Measurements from ENCODE around the gene PLPP2.

Gene PLPP2

GRCh38 chr19:287381-287871, 3.8 kb downstream of the PLPP2 start:
- Histone ChIP-seq H3K9ac (ENCODE audit: insufficient read length) (no peak overlapping the region), H3K27ac (no peak overlapping the region), H3K9me3 (ENCODE audit: low read depth, low read length) (no peaks in the 10 kb centered on the region), H3K4me3 (no peak overlapping the region), H3K36me3 (ENCODE audit: insufficient read depth, low read length) (no peaks in the 10 kb centered on the region)
- DNase-seq (ENCODE audit: low read depth, low spot score) = no peak
- TF ChIP-seq EZH2 (IDR thresholded peaks at IDR 0.05) (no peak), POLR2AphosphoS5 (IDR thresholded peaks at IDR 0.05; ENCODE audit: borderline replicate concordance, low read depth, low read length) (no peak), FOXP2 (optimal IDR thresholded peaks at IDR 0.05; ENCODE audit: control extremely low read depth, extremely low read length, insufficient read depth) (no peak)

GRCh38 chr19:283395-283794, 7.8 kb downstream of the PLPP2 start:
- no peaks in the 10 kb centered on the region for H3K36me3 ChIP-seq (ENCODE audit: insufficient read depth, low read length)
- TF ChIP-seq EZH2 (IDR thresholded peaks at IDR 0.05) = no peak
- TF ChIP-seq FOXP2 (optimal IDR thresholded peaks at IDR 0.05; ENCODE audit: control extremely low read depth, extremely low read length, insufficient read depth) = no peak
- no peak for TF ChIP-seq POLR2AphosphoS5 (IDR thresholded peaks at IDR 0.05; ENCODE audit: borderline replicate concordance, low read depth, low read length)
- H3K27ac ChIP-seq = no peak overlapping the region
- no peak for DNase-seq (ENCODE audit: low read depth, low spot score)
- no peak overlapping the region for H3K4me3 ChIP-seq
- no peaks in the 10 kb centered on the region for H3K9me3 ChIP-seq (ENCODE audit: low read depth, low read length)
- no peak overlapping the region for H3K9ac ChIP-seq (ENCODE audit: insufficient read length)

DNA sequence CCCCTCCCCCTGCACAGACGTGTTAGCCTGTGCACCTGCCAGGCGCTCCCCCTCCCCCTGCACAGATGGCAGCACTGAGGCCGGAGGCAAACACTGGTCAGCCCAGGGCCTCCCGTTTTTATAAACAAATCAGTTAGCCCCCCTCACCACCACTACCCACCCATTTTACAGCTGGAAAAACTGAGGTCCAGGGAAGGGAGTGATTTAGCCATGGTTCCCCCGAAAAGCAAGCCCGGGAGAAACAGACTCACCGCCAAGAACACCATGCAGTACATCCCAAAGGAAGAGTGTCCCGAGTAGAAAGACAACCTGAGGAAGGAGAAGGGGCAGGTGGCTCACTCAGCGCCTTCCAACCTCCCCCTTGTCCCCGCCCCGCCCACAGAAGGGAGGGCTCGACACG, 8.7 kb downstream of the PLPP2 start:
- TF ChIP-seq FOXP2 (optimal IDR thresholded peaks at IDR 0.05; ENCODE audit: control extremely low read depth, extremely low read length, insufficient read depth) = no peak
- no peak for TF ChIP-seq EZH2 (IDR thresholded peaks at IDR 0.05)
- TF ChIP-seq POLR2AphosphoS5 (IDR thresholded peaks at IDR 0.05; ENCODE audit: borderline replicate concordance, low read depth, low read length) = no peak
- no peaks in the 10 kb centered on the region for H3K36me3 ChIP-seq (ENCODE audit: insufficient read depth, low read length)
- no peaks in the 10 kb centered on the region for H3K9me3 ChIP-seq (ENCODE audit: low read depth, low read length)
- H3K4me3 ChIP-seq = no peak overlapping the region
- DNase-seq (ENCODE audit: low read depth, low spot score) = no peak
- H3K27ac ChIP-seq = no peak overlapping the region
- no peak overlapping the region for H3K9ac ChIP-seq (ENCODE audit: insufficient read length)

- TF ChIP-seq FOXP2 (optimal IDR thresholded peaks at IDR 0.05; ENCODE audit: control extremely low read depth, extremely low read length, insufficient read depth) (no peak), EZH2 (IDR thresholded peaks at IDR 0.05) (no peak), POLR2AphosphoS5 (IDR thresholded peaks at IDR 0.05; ENCODE audit: borderline replicate concordance, low read depth, low read length) (no peak)
- no peaks in the 10 kb centered on the region for H3K36me3 ChIP-seq (ENCODE audit: insufficient read depth, low read length)
- no peak overlapping the region for H3K9ac ChIP-seq (ENCODE audit: insufficient read length)
- DNase-seq (ENCODE audit: low read depth, low spot score) = no peak
- H3K9me3 ChIP-seq (ENCODE audit: low read depth, low read length) = no peaks in the 10 kb centered on the region
- no peak overlapping the region for H3K4me3 ChIP-seq
- H3K27ac ChIP-seq = no peak overlapping the region
Measured at GRCh38 chr19:281992-282391, 9.2 kb downstream of the PLPP2 start.

- Histone ChIP-seq H3K27ac (no peak overlapping the region), H3K9me3 (ENCODE audit: low read depth, low read length) (no peaks in the 10 kb centered on the region), H3K36me3 (ENCODE audit: insufficient read depth, low read length) (no peaks in the 10 kb centered on the region), H3K4me3 (no peak overlapping the region), H3K9ac (ENCODE audit: insufficient read length) (no peak overlapping the region)
- TF ChIP-seq FOXP2 (optimal IDR thresholded peaks at IDR 0.05; ENCODE audit: control extremely low read depth, extremely low read length, insufficient read depth) (no peak), POLR2AphosphoS5 (IDR thresholded peaks at IDR 0.05; ENCODE audit: borderline replicate concordance, low read depth, low read length) (no peak), EZH2 (IDR thresholded peaks at IDR 0.05) (no peak)
- DNase-seq (ENCODE audit: low read depth, low spot score) = no peak
Measured at GRCh38 chr19:281156-281853, 9.9 kb downstream of the PLPP2 start.

DNA sequence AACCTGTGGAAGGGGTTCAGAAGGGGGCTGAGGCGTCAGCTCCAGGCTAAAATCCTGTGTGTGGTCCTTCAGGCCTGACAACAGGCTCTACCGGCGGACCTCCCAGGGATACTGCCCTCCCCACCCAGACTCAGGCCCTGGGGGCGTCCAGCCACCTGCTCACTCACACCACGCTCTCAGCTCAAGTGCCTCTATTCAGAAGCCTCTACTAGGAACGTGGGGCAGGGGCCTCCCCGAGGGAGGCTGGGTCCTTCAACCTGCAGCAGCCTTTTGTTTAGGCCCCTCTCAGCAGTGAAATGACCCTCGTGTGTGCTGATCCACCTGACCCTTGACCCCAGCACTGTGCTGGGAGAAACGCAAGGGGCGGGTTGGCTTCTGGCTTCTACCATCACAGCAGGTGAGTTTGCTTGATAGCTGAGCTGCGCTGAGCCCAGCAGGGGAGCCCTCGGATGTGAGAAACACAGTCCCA, 10.6 kb downstream of the PLPP2 start:
- no peaks in the 10 kb centered on the region for H3K9me3 ChIP-seq (ENCODE audit: low read depth, low read length)
- DNase-seq (ENCODE audit: low read depth, low spot score) = no peak
- H3K9ac ChIP-seq (ENCODE audit: insufficient read length) = no peak overlapping the region
- TF ChIP-seq FOXP2 (optimal IDR thresholded peaks at IDR 0.05; ENCODE audit: control extremely low read depth, extremely low read length, insufficient read depth) (no peak), EZH2 (IDR thresholded peaks at IDR 0.05) (no peak), POLR2AphosphoS5 (IDR thresholded peaks at IDR 0.05; ENCODE audit: borderline replicate concordance, low read depth, low read length) (no peak)
- H3K36me3 ChIP-seq (ENCODE audit: insufficient read depth, low read length) = no peaks in the 10 kb centered on the region
- no peak overlapping the region for H3K4me3 ChIP-seq
- H3K27ac ChIP-seq = no peak overlapping the region

- Histone ChIP-seq H3K36me3 (ENCODE audit: insufficient read depth, low read length) (no peaks in the 10 kb centered on the region), H3K4me3 (no peak overlapping the region), H3K9me3 (ENCODE audit: low read depth, low read length) (no peaks in the 10 kb centered on the region), H3K9ac (ENCODE audit: insufficient read length) (no peak overlapping the region), H3K27ac (no peak overlapping the region)
- no peak for DNase-seq (ENCODE audit: low read depth, low spot score)
- TF ChIP-seq EZH2 (IDR thresholded peaks at IDR 0.05) (no peak), POLR2AphosphoS5 (IDR thresholded peaks at IDR 0.05; ENCODE audit: borderline replicate concordance, low read depth, low read length) (no peak), FOXP2 (optimal IDR thresholded peaks at IDR 0.05; ENCODE audit: control extremely low read depth, extremely low read length, insufficient read depth) (no peak)
Measured at GRCh38 chr19:279656-280055, 11.5 kb downstream of the PLPP2 start.

DNA sequence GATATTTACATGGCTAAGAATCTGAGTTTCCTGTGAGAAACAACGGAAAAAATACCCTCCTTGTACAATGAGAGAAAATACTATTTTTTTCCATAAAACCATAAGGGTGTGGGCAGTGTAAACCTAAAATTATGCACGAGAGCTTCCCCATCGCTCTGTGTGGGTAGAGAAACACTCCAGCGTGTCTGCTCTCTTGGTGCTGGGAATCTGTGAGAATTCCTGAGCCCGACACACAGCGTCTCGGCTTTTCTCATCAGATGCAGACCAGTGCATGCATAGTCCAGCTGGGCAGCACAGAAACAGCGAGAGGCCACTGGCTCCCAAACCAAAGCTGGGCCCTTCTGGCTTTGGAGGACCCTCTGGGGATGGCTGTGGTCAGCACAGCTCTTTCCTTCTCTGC, 12.0 kb downstream of the PLPP2 start:
- no peak overlapping the region for H3K27ac ChIP-seq
- H3K9me3 ChIP-seq (ENCODE audit: low read depth, low read length) = no peaks in the 10 kb centered on the region
- H3K4me3 ChIP-seq = no peak overlapping the region
- H3K9ac ChIP-seq (ENCODE audit: insufficient read length) = no peak overlapping the region
- DNase-seq (ENCODE audit: low read depth, low spot score) = no peak
- no peaks in the 10 kb centered on the region for H3K36me3 ChIP-seq (ENCODE audit: insufficient read depth, low read length)
- TF ChIP-seq EZH2 (IDR thresholded peaks at IDR 0.05) = no peak
- TF ChIP-seq POLR2AphosphoS5 (IDR thresholded peaks at IDR 0.05; ENCODE audit: borderline replicate concordance, low read depth, low read length) = no peak
- TF ChIP-seq FOXP2 (optimal IDR thresholded peaks at IDR 0.05; ENCODE audit: control extremely low read depth, extremely low read length, insufficient read depth) = no peak
